ENCODE measurements around the gene DOCK1. TPM values are rescaled to one million over a fixed set of nuclear protein-coding genes. Genes with fewer than 3 reads are reported as not detected.

Gene DOCK1
- total RNA-seq, 2 experiments from 2014 or later, result not detected

GRCh38 chr10:126964190-126964589 lies 59.0 kb downstream of the DOCK1 start:
- H3K4me1 Mint-ChIP-seq (ENCODE audit: low read depth), result no peaks in the 10 kb centered on the region
- ATAC-seq (ENCODE audit: poor library complexity) (no peak), DNase-seq (no peak)
- H3K9me3 Mint-ChIP-seq, result no peaks in the 10 kb centered on the region
- intact Hi-C loops (cut with DNase I, micrococcal nuclease), result no loop called here
- ChIA-PET POLR2A (no interaction called here), CTCF (no interaction called here)
- Histone ChIP-seq H3K27me3 (ENCODE audit: control insufficient read depth in 1 of 2, insufficient read depth in 2 of 2, low read length in 2 of 2) (no peaks in the 10 kb centered on the region), H3K36me3 (ENCODE audit: insufficient read depth, low read length) (no peaks in the 10 kb centered on the region), H3K27ac (ENCODE audit: low read depth in 1 of 2, low read length in 2 of 2) (no peak overlapping the region), H3K9me3 (ENCODE audit: control insufficient read depth in 1 of 2, insufficient read depth in 1 of 2, low read length in 2 of 2) (peaks cover 0 to 8% of the 10 kb centered on the region in 2 experiments), H3K4me3 (ENCODE audit: low read length) (no peak overlapping the region), H3K4me1 (ENCODE audit: insufficient read depth, low read length) (no peaks in the 10 kb centered on the region)
- no peak overlapping the region for H3K27ac Mint-ChIP-seq
- TF ChIP-seq, protein P1, sequence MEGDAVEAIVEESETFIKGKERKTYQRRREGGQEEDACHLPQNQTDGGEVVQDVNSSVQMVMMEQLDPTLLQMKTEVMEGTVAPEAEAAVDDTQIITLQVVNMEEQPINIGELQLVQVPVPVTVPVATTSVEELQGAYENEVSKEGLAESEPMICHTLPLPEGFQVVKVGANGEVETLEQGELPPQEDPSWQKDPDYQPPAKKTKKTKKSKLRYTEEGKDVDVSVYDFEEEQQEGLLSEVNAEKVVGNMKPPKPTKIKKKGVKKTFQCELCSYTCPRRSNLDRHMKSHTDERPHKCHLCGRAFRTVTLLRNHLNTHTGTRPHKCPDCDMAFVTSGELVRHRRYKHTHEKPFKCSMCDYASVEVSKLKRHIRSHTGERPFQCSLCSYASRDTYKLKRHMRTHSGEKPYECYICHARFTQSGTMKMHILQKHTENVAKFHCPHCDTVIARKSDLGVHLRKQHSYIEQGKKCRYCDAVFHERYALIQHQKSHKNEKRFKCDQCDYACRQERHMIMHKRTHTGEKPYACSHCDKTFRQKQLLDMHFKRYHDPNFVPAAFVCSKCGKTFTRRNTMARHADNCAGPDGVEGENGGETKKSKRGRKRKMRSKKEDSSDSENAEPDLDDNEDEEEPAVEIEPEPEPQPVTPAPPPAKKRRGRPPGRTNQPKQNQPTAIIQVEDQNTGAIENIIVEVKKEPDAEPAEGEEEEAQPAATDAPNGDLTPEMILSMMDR (IDR thresholded peaks at IDR 0.05), result no peak
- no peak overlapping the region for H3K4me3 Mint-ChIP-seq
- H3K27me3 Mint-ChIP-seq, result no peaks in the 10 kb centered on the region
- H3K36me3 Mint-ChIP-seq (ENCODE audit: low read depth), result no peaks in the 10 kb centered on the region

- ChIA-PET CTCF (no interaction called here), POLR2A (no interaction called here)
- Histone ChIP-seq H3K4me3 (ENCODE audit: low read length) (no peak overlapping the region), H3K36me3 (ENCODE audit: insufficient read depth, low read length) (no peaks in the 10 kb centered on the region), H3K4me1 (ENCODE audit: insufficient read depth, low read length) (no peaks in the 10 kb centered on the region), H3K27me3 (ENCODE audit: control insufficient read depth in 1 of 2, insufficient read depth in 2 of 2, low read length in 2 of 2) (no peaks in the 10 kb centered on the region), H3K9me3 (ENCODE audit: control insufficient read depth in 1 of 2, insufficient read depth in 1 of 2, low read length in 2 of 2) (peaks cover 0 to 13% of the 10 kb centered on the region in 2 experiments), H3K27ac (ENCODE audit: low read depth in 1 of 2, low read length in 2 of 2) (no peak overlapping the region)
- DNase-seq (no peak), ATAC-seq (ENCODE audit: poor library complexity) (no peak)
- TF ChIP-seq, protein P1 (IDR thresholded peaks at IDR 0.05), result no peak
- H3K36me3 Mint-ChIP-seq (ENCODE audit: low read depth), result no peaks in the 10 kb centered on the region
- H3K27me3 Mint-ChIP-seq, result no peaks in the 10 kb centered on the region
- H3K9me3 Mint-ChIP-seq, result no peaks in the 10 kb centered on the region
- no peaks in the 10 kb centered on the region for H3K4me1 Mint-ChIP-seq (ENCODE audit: low read depth)
- H3K4me3 Mint-ChIP-seq, result no peak overlapping the region
- no peak overlapping the region for H3K27ac Mint-ChIP-seq
- intact Hi-C loops (cut with DNase I, micrococcal nuclease), result no loop called here
Observed at GRCh38 chr10:126966938-126967337, 61.7 kb downstream of the DOCK1 start.

GRCh38 chr10:126969310-126969709 lies 64.1 kb downstream of the DOCK1 start:
- no peaks in the 10 kb centered on the region for H3K4me1 Mint-ChIP-seq (ENCODE audit: low read depth)
- Histone ChIP-seq H3K36me3 (ENCODE audit: insufficient read depth, low read length) (no peaks in the 10 kb centered on the region), H3K27me3 (ENCODE audit: control insufficient read depth in 1 of 2, insufficient read depth in 2 of 2, low read length in 2 of 2) (no peaks in the 10 kb centered on the region), H3K4me1 (ENCODE audit: insufficient read depth, low read length) (no peaks in the 10 kb centered on the region), H3K9me3 (ENCODE audit: control insufficient read depth in 1 of 2, insufficient read depth in 1 of 2, low read length in 2 of 2) (peaks cover 0 to 11% of the 10 kb centered on the region in 2 experiments), H3K27ac (ENCODE audit: low read depth in 1 of 2, low read length in 2 of 2) (no peak overlapping the region), H3K4me3 (ENCODE audit: low read length) (no peak overlapping the region)
- no peaks in the 10 kb centered on the region for H3K9me3 Mint-ChIP-seq
- intact Hi-C loops (cut with DNase I, micrococcal nuclease), result no loop called here
- H3K27ac Mint-ChIP-seq, result no peak overlapping the region
- H3K36me3 Mint-ChIP-seq (ENCODE audit: low read depth), result no peaks in the 10 kb centered on the region
- no peak overlapping the region for H3K4me3 Mint-ChIP-seq
- DNase-seq (no peak), ATAC-seq (ENCODE audit: poor library complexity) (no peak)
- no peaks in the 10 kb centered on the region for H3K27me3 Mint-ChIP-seq
- TF ChIP-seq, protein P1 (IDR thresholded peaks at IDR 0.05), result no peak
- ChIA-PET CTCF (no interaction called here), POLR2A (no interaction called here)
